T-cell (primary cell): ENCODE results near the gene C4B. TPM values are rescaled to one million over a fixed set of nuclear protein-coding genes. Genes with fewer than 3 reads are reported as not detected.

Experiments used
- ATAC-seq, 4 experiments: fragments of 200-7000 bp in 3 of 4; fragments of 150-1000 bp in 1 of 4; cut with Tn5 transposase; replicated peaks in 1 of 4; 1 replicate in 3 of 4; 2 replicates in 1 of 4; pipeline ENCODE4 v1.10.0; 2021; ENCODE audit warnings: moderate library complexity in 3 of 4, mild to moderate bottlenecking in 2 of 4, moderate number of reproducible peaks in 1 of 4
- CTCF ChIA-PET, 2 donors: fragments of 300-600 bp; sonication (Branson Sonifier 250); formaldehyde crosslinking; loops; one replicate each; lab custom pipeline; 2022; ENCODE audit warnings: antibody characterized with exemption in 2 of 2; lab: Charles Lee
- POLR2A ChIA-PET, 2 donors: fragments of 300-600 bp; sonication (Branson Sonifier 250); formaldehyde crosslinking; loops; one replicate each; lab custom pipeline; 2022; ENCODE audit warnings: antibody characterized with exemption in 2 of 2; lab: Charles Lee
- DNase-seq, 35 experiments: peaks; one replicate each; pipeline versions ENCODE4 v3.0.0 to v3.0.0-alpha.2; 2013 to 2023
- H3K27ac ChIP-seq: one replicate; pipeline ENCODE4 v1.5.1; 2013; ENCODE audit warnings: low read length
- H3K27me3 ChIP-seq, 2 experiments: replicated peaks in 1 of 2; 1 replicate in 1 of 2; 2 replicates in 1 of 2; pipeline versions ENCODE4 v1.6.1 to v1.7.0; 2013; ENCODE audit warnings: low read length in 1 of 2, mixed read lengths in 1 of 2; ENCODE audit not compliant: control insufficient read depth in 2 of 2, insufficient read depth in 2 of 2; ENCODE audit errors: extremely low read depth in 1 of 2
- H3K36me3 ChIP-seq, 2 donors: 1 replicate in 1 of 2; 2 replicates in 1 of 2; pipeline versions ENCODE4 v1.6.1 to v1.7.0; 2013; ENCODE audit warnings: low read length in 1 of 2; ENCODE audit not compliant: control insufficient read depth in 2 of 2, insufficient read depth in 1 of 2; ENCODE audit errors: extremely low read depth in 1 of 2
- H3K4me1 ChIP-seq, 2 experiments: 1 replicate in 1 of 2; 2 replicates in 1 of 2; pipeline versions ENCODE4 v1.6.1 to v1.7.0; 2013; ENCODE audit warnings: low read length in 2 of 2, mixed read lengths in 1 of 2; ENCODE audit not compliant: insufficient read depth in 2 of 2, control insufficient read depth in 1 of 2; ENCODE audit errors: extremely low read depth in 1 of 2
- H3K4me3 ChIP-seq, 2 donors: 1 replicate in 1 of 2; 2 replicates in 1 of 2; pipeline versions ENCODE4 v1.5.1 to v1.7.0; 2013; ENCODE audit warnings: mild to moderate bottlenecking in 2 of 2, low read length in 1 of 2, moderate library complexity in 1 of 2; ENCODE audit not compliant: control insufficient read depth in 1 of 2; ENCODE audit errors: extremely low read depth in 1 of 2
- H3K9me3 ChIP-seq: 2 replicates; pipeline ENCODE4 v1.7.0; 2013
- H3K27ac Mint-ChIP-seq, 2 donors: one replicate each; pipeline ENCODE4 v1.8.0; 2020 to 2021; ENCODE audit warnings: mild to moderate bottlenecking in 2 of 2, mixed read lengths in 2 of 2
- H3K27me3 Mint-ChIP-seq, 2 donors: one replicate each; pipeline ENCODE4 v1.8.0; 2021 to 2022; ENCODE audit warnings: mixed read lengths in 2 of 2
- H3K36me3 Mint-ChIP-seq: one replicate; pipeline ENCODE4 v1.8.0; 2021; ENCODE audit warnings: mixed read lengths
- H3K4me1 Mint-ChIP-seq, 3 donors: one replicate each; pipeline ENCODE4 v1.8.0; 2020 to 2022; ENCODE audit warnings: mixed read lengths in 3 of 3, mild to moderate bottlenecking in 1 of 3
- H3K4me3 Mint-ChIP-seq, 3 donors: one replicate each; pipeline ENCODE4 v1.8.0; 2020 to 2022; ENCODE audit warnings: mild to moderate bottlenecking in 3 of 3, mixed read lengths in 3 of 3, moderate library complexity in 3 of 3
- H3K9me3 Mint-ChIP-seq, 3 donors: one replicate each; pipeline ENCODE4 v1.8.0; 2020 to 2022; ENCODE audit warnings: mixed read lengths in 3 of 3
- WGBS: methylation state at CpG from one replicate; pipeline ENCODE4 v1.1.5; 2013; ENCODE audit warnings: missing lambda C conversion rate; ENCODE audit not compliant: insufficient coverage; 5-methylcytosine and 5-hydroxymethylcytosine counted together
- total RNA-seq, 35 experiments: library from RNA in 6 of 35; stranded (reverse) in 6 of 35; fragments of 120-200 nt in 1 of 35; gene quantifications; one replicate each; pipeline versions ENCODE4 v1.2.1 to v1.2.4 and lab custom pipeline; 2013 to 2026

C4B gene
- total RNA-seq, 5 donors from 2014 or later (not counting 1 experiment from before 2014, with no cell fraction given), result 5.5 to 8.4 (median 7.5) TPM

DNA sequence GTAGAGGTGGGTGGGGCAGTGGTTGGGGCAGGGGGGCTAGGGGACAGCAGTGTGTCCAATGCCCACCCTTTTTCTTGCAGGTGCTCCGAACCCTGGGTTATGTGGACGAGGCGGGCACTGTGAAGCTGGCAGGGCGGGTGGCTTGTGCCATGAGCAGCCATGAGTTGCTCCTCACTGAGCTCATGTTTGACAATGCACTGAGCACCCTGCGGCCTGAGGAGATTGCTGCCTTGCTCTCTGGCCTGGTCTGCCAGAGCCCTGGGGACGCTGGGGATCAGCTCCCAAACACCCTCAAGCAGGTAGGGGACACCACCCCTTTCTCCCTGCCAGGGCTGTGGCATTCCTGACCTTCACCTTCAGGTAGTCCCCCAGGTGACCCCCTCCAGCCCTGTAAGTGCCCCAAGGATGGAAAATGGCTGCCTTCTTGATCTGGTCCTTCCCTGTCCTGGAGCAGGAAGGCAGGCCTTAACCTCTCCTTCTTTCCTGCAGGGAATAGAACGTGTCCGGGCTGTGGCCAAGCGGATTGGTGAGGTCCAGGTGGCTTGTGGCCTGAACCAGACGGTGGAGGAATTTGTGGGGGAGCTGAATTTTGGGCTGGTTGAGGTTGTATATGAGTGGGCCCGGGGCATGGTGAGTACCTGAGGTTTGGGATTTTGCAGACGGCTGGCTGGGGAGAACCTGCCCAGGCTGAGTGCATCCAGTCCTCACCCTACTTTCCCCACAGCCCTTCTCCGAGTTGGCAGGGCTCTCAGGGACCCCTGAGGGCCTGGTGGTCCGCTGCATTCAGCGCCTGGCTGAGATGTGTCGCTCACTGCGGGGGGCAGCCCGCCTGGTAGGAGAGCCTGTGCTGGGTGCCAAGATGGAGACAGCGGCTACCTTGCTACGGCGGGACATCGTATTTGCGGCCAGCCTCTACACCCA, 45.5 kb upstream of the C4B start:
- peaks cover 12 to 26% of the 10 kb centered on the region in 2 experiments for H3K4me1 ChIP-seq
- ATAC-seq (no peak), DNase-seq (no peak)
- H3K9me3 Mint-ChIP-seq, result no peaks in the 10 kb centered on the region
- WGBS, result 93% methylated on average over 15 of the region's 23 CpGs
- peaks cover 35% of the 10 kb centered on the region for H3K36me3 Mint-ChIP-seq
- no peaks in the 10 kb centered on the region for H3K9me3 ChIP-seq
- H3K27ac ChIP-seq, result no peak overlapping the region
- H3K4me3 Mint-ChIP-seq, result peak overlapping the region; percentile 57 to 92 (median 59)
- peaks cover 34 to 52% (median 43%) of the 10 kb centered on the region in 3 donors for H3K4me1 Mint-ChIP-seq
- ChIA-PET CTCF (no interaction called here), POLR2A (interaction anchor here (0.6 to 1.2 kb wide), 2 partner anchors 10 to 927 kb away, joined by 3 read pairs; partner anchors contain the start of gene SKIC2 (in 1 of the 2))
- H3K36me3 ChIP-seq, result peaks cover 33 to 58% of the 10 kb centered on the region in 2 donors
- H3K27me3 Mint-ChIP-seq, result no peaks in the 10 kb centered on the region
- no peak overlapping the region for H3K4me3 ChIP-seq
- H3K27ac Mint-ChIP-seq, result peak overlapping the region in 1 of 2 donors; percentile 84
- no peaks in the 10 kb centered on the region for H3K27me3 ChIP-seq

- Histone ChIP-seq H3K9me3 (no peaks in the 10 kb centered on the region), H3K4me3 (no peak overlapping the region), H3K27ac (peak overlapping the region; percentile 99), H3K4me1 (peaks cover 12 to 26% of the 10 kb centered on the region in 2 experiments), H3K36me3 (peaks cover 33 to 49% of the 10 kb centered on the region in 2 donors), H3K27me3 (no peaks in the 10 kb centered on the region)
- ChIA-PET POLR2A (interaction anchor here (0.6 to 1.2 kb wide), 2 partner anchors 11 to 926 kb away, joined by 3 read pairs; partner anchors contain the start of gene SKIC2 (in 1 of the 2)), CTCF (interaction anchor here in 1 of 2 donors (0.6 kb wide), 1 partner anchor 1741 kb away, joined by 3 read pairs; the partner anchor contains the start of gene UQCC2)
- peak overlapping the region; percentile 57 to 92 (median 59) for H3K4me3 Mint-ChIP-seq
- H3K27ac Mint-ChIP-seq, result peak overlapping the region; percentile 75 to 84
- no peaks in the 10 kb centered on the region for H3K27me3 Mint-ChIP-seq
- peaks cover 36 to 55% (median 46%) of the 10 kb centered on the region in 3 donors for H3K4me1 Mint-ChIP-seq
- WGBS, result 88% methylated on average over 10 of the region's 17 CpGs
- no peaks in the 10 kb centered on the region for H3K9me3 Mint-ChIP-seq
- DNase-seq (no peak), ATAC-seq (no peak)
- H3K36me3 Mint-ChIP-seq, result peaks cover 33% of the 10 kb centered on the region
These were observed 44.6 kb upstream of the C4B start for GRCh38 chr6:31969712-31970603.

- peak overlapping the region; percentile 99 for H3K27ac ChIP-seq
- Mint-ChIP-seq H3K27ac (peak overlapping the region; percentile 100), H3K27me3 (no peaks in the 10 kb centered on the region), H3K36me3 (peaks cover 25% of the 10 kb centered on the region), H3K9me3 (no peaks in the 10 kb centered on the region), H3K4me1 (peaks cover 36 to 55% (median 46%) of the 10 kb centered on the region in 3 donors), H3K4me3 (peak overlapping the region; percentile 92 to 98 (median 97))
- ChIA-PET POLR2A (interaction anchor here in 1 of 2 donors (0.9 to 1.4 kb wide), 3 partner anchors 12 to 318 kb away, joined by 3 to 5 read pairs (median 3); partner anchors contain the start of gene SKIC2), CTCF (interaction anchor here in 1 of 2 donors (1.2 to 1.3 kb wide), 2 partner anchors 12 to 19 kb away, joined by 4 read pairs; partner anchors contain the start of genes NELFE and SKIC2)
- no peaks in the 10 kb centered on the region for H3K9me3 ChIP-seq
- H3K27me3 ChIP-seq, result no peaks in the 10 kb centered on the region
- peak in 1 of 35 experiments; percentile 26 for DNase-seq
- H3K4me1 ChIP-seq, result peaks cover 12 to 26% of the 10 kb centered on the region in 2 experiments
- H3K36me3 ChIP-seq, result peaks cover 31 to 41% of the 10 kb centered on the region in 2 donors
- 90% methylated on average over 17 of the region's 18 CpGs for WGBS
- ATAC-seq, result no peak
- peak overlapping the region; percentile 83 to 95 for H3K4me3 ChIP-seq
These were observed 43.9 kb upstream of the C4B start for GRCh38 chr6:31970604-31971271.

GRCh38 chr6:31971279-31971992, 43.2 kb upstream of the C4B start:
- Mint-ChIP-seq H3K27me3 (no peaks in the 10 kb centered on the region), H3K27ac (peak overlapping the region; percentile 100), H3K4me1 (peaks cover 36 to 55% (median 46%) of the 10 kb centered on the region in 3 donors), H3K36me3 (peaks cover 22% of the 10 kb centered on the region), H3K4me3 (peak overlapping the region; percentile 92 to 98 (median 97)), H3K9me3 (no peaks in the 10 kb centered on the region)
- H3K4me1 ChIP-seq, result peaks cover 12 to 26% of the 10 kb centered on the region in 2 experiments
- ChIA-PET POLR2A (interaction anchor here (0.5 to 2.5 kb wide), 8 partner anchors 12 to 1482 kb away, joined by 3 to 23 read pairs (median 6); partner anchors contain the start of genes SKIC2 (in 2 of the 2), ATF6B (in 1 of the 2) and NELFE (in 1 of the 2)), CTCF (interaction anchor here in 1 of 2 donors (0.6 to 1.3 kb wide), 5 partner anchors 12 to 1081 kb away, joined by 3 to 5 read pairs (median 4); partner anchors contain the start of genes NELFE and SKIC2)
- no peaks in the 10 kb centered on the region for H3K9me3 ChIP-seq
- peak overlapping the region; percentile 99 for H3K27ac ChIP-seq
- no peak for ATAC-seq
- peak overlapping the region; percentile 83 to 95 for H3K4me3 ChIP-seq
- peak in 2 of 35 experiments; percentile 2 to 9 for DNase-seq
- H3K27me3 ChIP-seq, result no peaks in the 10 kb centered on the region
- peaks cover 27 to 34% of the 10 kb centered on the region in 2 donors for H3K36me3 ChIP-seq
- 23% methylated on average over 21 of the region's 29 CpGs for WGBS
